Pons (tissue), 1 donor: ENCODE data around the gene HGD.
"Not testable (repeated sequence)": the region's sequence is repeated elsewhere in the genome, so short reads cannot be mapped to it uniquely, and the experiment has no call there.

Experiments
- DNase-seq: peaks from one replicate; pipeline ENCODE4 v3.0.0-alpha.2; 2016; ENCODE audit warnings: low spot score

The HGD gene

GRCh38 chr3:120682095-120682681 is at the start of gene HGD:
Gene HGD (minus strand): TSS chr3:120682239. CDS start chr3:120682111, 128 bp downstream.
- DNase-seq, result no peak

GRCh38 chr3:120730576-120731542 is 48.8 kb upstream of the HGD start:
- DNase-seq, result no peak

- DNase-seq, result no peak
Observed at GRCh38 chr3:120726791-120727190, 44.8 kb upstream of the HGD start.

- not testable (repeated sequence) for DNase-seq
Observed at GRCh38 chr3:120719167-120719834, 37.3 kb upstream of the HGD start.

- DNase-seq, result no peak
Observed at GRCh38 chr3:120713262-120713661, 31.2 kb upstream of the HGD start.

- no peak for DNase-seq
Observed at GRCh38 chr3:120710369-120710768, 28.3 kb upstream of the HGD start.

- DNase-seq, result no peak
Observed at GRCh38 chr3:120708408-120708807, 26.4 kb upstream of the HGD start.

GRCh38 chr3:120706950-120707349 is 24.9 kb upstream of the HGD start:
- no peak for DNase-seq

GRCh38 chr3:120705884-120706582 is 24.0 kb upstream of the HGD start:
- no peak for DNase-seq

GRCh38 chr3:120699333-120699732 is 17.3 kb upstream of the HGD start:
- no peak for DNase-seq

GRCh38 chr3:120693439-120694171 is 11.6 kb upstream of the HGD start:
- DNase-seq, result peak; percentile 77

- DNase-seq, result no peak
Observed at GRCh38 chr3:120689395-120689794, 7.4 kb upstream of the HGD start.

- DNase-seq, result peak; percentile 79
Observed at GRCh38 chr3:120688121-120688520, 6.1 kb upstream of the HGD start.

- no peak for DNase-seq
Observed at GRCh38 chr3:120685411-120685810, 3.4 kb upstream of the HGD start.

- DNase-seq, result no peak
Observed at GRCh38 chr3:120684896-120685295, 2.9 kb upstream of the HGD start.

GRCh38 chr3:120683671-120684301 is 1.7 kb upstream of the HGD start:
- DNase-seq, result no peak

- no peak for DNase-seq
Observed at GRCh38 chr3:120683213-120683612, 1.2 kb upstream of the HGD start.

- DNase-seq, result no peak
Observed at GRCh38 chr3:120681506-120682038, 467 bp downstream of the HGD start.

GRCh38 chr3:120681018-120681417 is 1.0 kb downstream of the HGD start:
- no peak for DNase-seq

- DNase-seq, result no peak
Observed at GRCh38 chr3:120680193-120680894, 1.7 kb downstream of the HGD start.
